T-cell (primary cell): ENCODE results near the gene MATN1. TPM values are rescaled to one million over a fixed set of nuclear protein-coding genes. Genes with fewer than 3 reads are reported as not detected.

Experiments
- ATAC-seq, 4 experiments: fragments of 200-7000 bp in 3 of 4; fragments of 150-1000 bp in 1 of 4; cut with Tn5 transposase; replicated peaks in 1 of 4; 1 replicate in 3 of 4; 2 replicates in 1 of 4; pipeline ENCODE4 v1.10.0; 2021; ENCODE audit warnings: moderate library complexity in 3 of 4, mild to moderate bottlenecking in 2 of 4, moderate number of reproducible peaks in 1 of 4
- CTCF ChIA-PET, 2 donors: fragments of 300-600 bp; sonication (Branson Sonifier 250); formaldehyde crosslinking; loops; one replicate each; lab custom pipeline; 2022; ENCODE audit warnings: antibody characterized with exemption in 2 of 2; lab: Charles Lee
- POLR2A ChIA-PET, 2 donors: fragments of 300-600 bp; sonication (Branson Sonifier 250); formaldehyde crosslinking; loops; one replicate each; lab custom pipeline; 2022; ENCODE audit warnings: antibody characterized with exemption in 2 of 2; lab: Charles Lee
- DNase-seq, 35 experiments: peaks; one replicate each; pipeline versions ENCODE4 v3.0.0 to v3.0.0-alpha.2; 2013 to 2023
- H3K27ac ChIP-seq: one replicate; pipeline ENCODE4 v1.5.1; 2013; ENCODE audit warnings: low read length
- H3K27me3 ChIP-seq, 2 experiments: replicated peaks in 1 of 2; 1 replicate in 1 of 2; 2 replicates in 1 of 2; pipeline versions ENCODE4 v1.6.1 to v1.7.0; 2013; ENCODE audit warnings: low read length in 1 of 2, mixed read lengths in 1 of 2; ENCODE audit not compliant: control insufficient read depth in 2 of 2, insufficient read depth in 2 of 2; ENCODE audit errors: extremely low read depth in 1 of 2
- H3K36me3 ChIP-seq, 2 donors: 1 replicate in 1 of 2; 2 replicates in 1 of 2; pipeline versions ENCODE4 v1.6.1 to v1.7.0; 2013; ENCODE audit warnings: low read length in 1 of 2; ENCODE audit not compliant: control insufficient read depth in 2 of 2, insufficient read depth in 1 of 2; ENCODE audit errors: extremely low read depth in 1 of 2
- H3K4me1 ChIP-seq, 2 experiments: 1 replicate in 1 of 2; 2 replicates in 1 of 2; pipeline versions ENCODE4 v1.6.1 to v1.7.0; 2013; ENCODE audit warnings: low read length in 2 of 2, mixed read lengths in 1 of 2; ENCODE audit not compliant: insufficient read depth in 2 of 2, control insufficient read depth in 1 of 2; ENCODE audit errors: extremely low read depth in 1 of 2
- H3K4me3 ChIP-seq, 2 donors: 1 replicate in 1 of 2; 2 replicates in 1 of 2; pipeline versions ENCODE4 v1.5.1 to v1.7.0; 2013; ENCODE audit warnings: mild to moderate bottlenecking in 2 of 2, low read length in 1 of 2, moderate library complexity in 1 of 2; ENCODE audit not compliant: control insufficient read depth in 1 of 2; ENCODE audit errors: extremely low read depth in 1 of 2
- H3K9me3 ChIP-seq: 2 replicates; pipeline ENCODE4 v1.7.0; 2013
- H3K27ac Mint-ChIP-seq, 2 donors: one replicate each; pipeline ENCODE4 v1.8.0; 2020 to 2021; ENCODE audit warnings: mild to moderate bottlenecking in 2 of 2, mixed read lengths in 2 of 2
- H3K27me3 Mint-ChIP-seq, 2 donors: one replicate each; pipeline ENCODE4 v1.8.0; 2021 to 2022; ENCODE audit warnings: mixed read lengths in 2 of 2
- H3K36me3 Mint-ChIP-seq: one replicate; pipeline ENCODE4 v1.8.0; 2021; ENCODE audit warnings: mixed read lengths
- H3K4me1 Mint-ChIP-seq, 3 donors: one replicate each; pipeline ENCODE4 v1.8.0; 2020 to 2022; ENCODE audit warnings: mixed read lengths in 3 of 3, mild to moderate bottlenecking in 1 of 3
- H3K4me3 Mint-ChIP-seq, 3 donors: one replicate each; pipeline ENCODE4 v1.8.0; 2020 to 2022; ENCODE audit warnings: mild to moderate bottlenecking in 3 of 3, mixed read lengths in 3 of 3, moderate library complexity in 3 of 3
- H3K9me3 Mint-ChIP-seq, 3 donors: one replicate each; pipeline ENCODE4 v1.8.0; 2020 to 2022; ENCODE audit warnings: mixed read lengths in 3 of 3
- WGBS: methylation state at CpG from one replicate; pipeline ENCODE4 v1.1.5; 2013; ENCODE audit warnings: missing lambda C conversion rate; ENCODE audit not compliant: insufficient coverage; 5-methylcytosine and 5-hydroxymethylcytosine counted together
- total RNA-seq, 35 experiments: library from RNA in 6 of 35; stranded (reverse) in 6 of 35; fragments of 120-200 nt in 1 of 35; gene quantifications; one replicate each; pipeline versions ENCODE4 v1.2.1 to v1.2.4 and lab custom pipeline; 2013 to 2026

Gene MATN1
- total RNA-seq, 5 donors from 2014 or later (not counting 1 experiment from before 2014, with no cell fraction given): 0.20 to 5.5 (median 0.60) TPM

DNA sequence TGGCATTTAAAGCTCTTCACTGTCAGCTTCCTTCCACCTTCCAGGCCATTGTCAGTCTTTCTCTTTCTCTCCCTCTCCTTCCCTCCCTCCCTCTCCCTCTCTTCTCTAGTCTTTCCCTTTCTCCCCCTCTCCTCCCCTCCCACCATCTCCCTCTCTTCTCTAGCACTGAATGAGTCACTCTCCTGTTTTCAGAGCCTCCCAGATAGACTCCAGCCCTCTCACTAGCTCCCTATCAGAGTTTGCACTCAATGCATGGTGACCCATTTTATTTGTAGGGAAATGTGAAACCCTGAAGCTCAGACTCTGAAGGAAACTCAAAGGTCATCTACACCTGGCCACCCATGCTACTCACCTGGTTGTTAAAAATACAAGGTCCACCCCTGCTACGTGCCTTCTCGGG lies 4.4 kb upstream of the MATN1 start:
- WGBS: 100% methylated on average over 1 of the region's 2 CpGs
- H3K36me3 Mint-ChIP-seq: peaks cover 13% of the 10 kb centered on the region
- H3K4me3 Mint-ChIP-seq: no peak overlapping the region
- H3K4me1 ChIP-seq: peaks cover 0 to 43% of the 10 kb centered on the region in 2 experiments
- H3K27ac ChIP-seq: no peak overlapping the region
- no peaks in the 10 kb centered on the region for H3K9me3 ChIP-seq
- ChIA-PET CTCF (interaction anchor here (0.5 to 1.5 kb wide), 5 partner anchors 10 to 200 kb away, joined by 3 to 6 read pairs (median 4); no protein-coding TSS in a partner anchor), POLR2A (interaction anchor here in 1 of 2 donors (0.6 kb wide), 1 partner anchor 52 kb away, joined by 3 read pairs; no protein-coding TSS in a partner anchor)
- H3K27me3 ChIP-seq: no peaks in the 10 kb centered on the region
- DNase-seq (no peak), ATAC-seq (no peak)
- H3K27me3 Mint-ChIP-seq: no peaks in the 10 kb centered on the region
- no peaks in the 10 kb centered on the region for H3K9me3 Mint-ChIP-seq
- H3K36me3 ChIP-seq: peaks cover 0 to 38% of the 10 kb centered on the region in 2 donors
- no peak overlapping the region for H3K4me3 ChIP-seq
- H3K4me1 Mint-ChIP-seq: peaks cover 27 to 46% (median 30%) of the 10 kb centered on the region in 3 donors
- peak overlapping the region; percentile 67 to 82 for H3K27ac Mint-ChIP-seq

DNA sequence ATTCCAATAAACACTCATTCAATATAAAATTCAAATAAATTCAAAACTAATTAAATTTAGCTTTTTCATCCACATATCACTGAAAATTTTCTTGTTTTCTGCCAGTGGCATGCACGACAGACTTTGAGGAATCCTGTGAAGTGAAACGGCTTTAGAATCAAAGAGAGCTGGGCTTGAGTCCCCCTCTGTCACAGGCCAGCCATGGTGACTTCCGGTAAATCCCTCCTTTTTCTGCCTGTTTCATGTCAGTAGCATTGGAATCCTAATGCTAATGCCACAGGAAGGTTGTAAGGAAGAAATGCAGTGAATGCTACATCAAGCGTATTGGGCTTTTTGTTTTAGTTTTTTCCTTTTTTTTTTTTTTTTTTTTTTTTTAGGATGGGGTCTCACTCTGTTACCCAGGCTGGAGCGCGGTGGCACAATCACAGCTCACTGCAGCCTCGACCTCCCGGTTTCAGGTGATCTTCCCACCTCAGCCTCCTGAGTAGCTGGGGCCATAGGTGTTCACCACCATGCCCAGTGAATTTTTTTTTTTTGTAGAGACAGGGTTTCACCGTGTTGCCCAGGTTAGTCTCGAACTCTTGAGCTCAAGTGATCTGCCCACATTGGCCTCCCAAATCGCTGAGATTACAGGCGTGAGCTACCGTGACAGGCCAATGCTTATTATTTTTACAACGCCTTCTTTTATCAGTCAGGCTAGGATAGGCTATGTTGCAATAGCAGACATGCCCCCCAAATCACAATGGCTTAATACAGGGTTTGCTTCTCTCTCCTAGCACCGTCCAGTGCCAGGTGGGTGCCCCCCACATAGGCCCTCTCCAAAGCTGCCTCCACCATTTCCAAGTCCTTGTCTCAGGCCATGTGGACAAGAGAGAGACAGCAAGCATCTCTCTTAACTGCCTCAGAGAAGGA lies 3.6 kb upstream of the MATN1 start:
- Histone ChIP-seq H3K4me3 (no peak overlapping the region), H3K4me1 (peaks cover 0 to 41% of the 10 kb centered on the region in 2 experiments), H3K36me3 (peaks cover 0 to 41% of the 10 kb centered on the region in 2 donors), H3K9me3 (no peaks in the 10 kb centered on the region), H3K27me3 (no peaks in the 10 kb centered on the region), H3K27ac (no peak overlapping the region)
- Mint-ChIP-seq H3K4me3 (no peak overlapping the region), H3K36me3 (peaks cover 10% of the 10 kb centered on the region), H3K4me1 (peaks cover 30 to 47% (median 33%) of the 10 kb centered on the region in 3 donors), H3K27ac (peak overlapping the region; percentile 67 to 82), H3K27me3 (no peaks in the 10 kb centered on the region), H3K9me3 (no peaks in the 10 kb centered on the region)
- POLR2A ChIA-PET: interaction anchor here in 1 of 2 donors (0.5 to 0.7 kb wide), 3 partner anchors 43 to 101 kb away, joined by 3 read pairs; no protein-coding TSS in a partner anchor
- WGBS: 87% methylated on average over 11 of the region's 15 CpGs
- CTCF ChIA-PET: interaction anchor here (0.5 to 1.5 kb wide), 6 partner anchors 9 to 201 kb away, joined by 3 to 6 read pairs (median 4); no protein-coding TSS in a partner anchor
- ATAC-seq: no peak
- no peak for DNase-seq

DNA sequence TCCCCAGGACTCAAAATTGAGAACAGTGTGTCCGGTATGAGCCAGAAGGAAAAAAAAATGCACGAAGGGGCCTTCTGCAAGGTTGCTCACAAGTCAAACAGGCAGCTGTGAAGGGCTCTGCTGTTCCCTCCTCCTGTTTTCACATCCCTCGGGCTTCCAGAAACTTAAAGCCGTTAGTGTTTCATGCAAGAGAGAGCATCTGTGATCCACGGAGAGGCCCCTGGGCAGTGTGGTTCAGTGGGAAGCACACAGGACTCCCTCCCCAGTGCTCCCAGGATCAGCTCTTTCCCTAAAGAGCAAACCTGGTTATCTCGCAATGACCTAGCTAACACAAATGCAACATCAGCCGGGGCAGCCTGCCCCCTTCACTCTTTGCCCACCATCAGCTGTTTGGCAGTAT lies 2.9 kb upstream of the MATN1 start:
- 85% methylated on average over 7 of the region's 7 CpGs for WGBS
- H3K36me3 ChIP-seq: peaks cover 0 to 48% of the 10 kb centered on the region in 2 donors

DNA sequence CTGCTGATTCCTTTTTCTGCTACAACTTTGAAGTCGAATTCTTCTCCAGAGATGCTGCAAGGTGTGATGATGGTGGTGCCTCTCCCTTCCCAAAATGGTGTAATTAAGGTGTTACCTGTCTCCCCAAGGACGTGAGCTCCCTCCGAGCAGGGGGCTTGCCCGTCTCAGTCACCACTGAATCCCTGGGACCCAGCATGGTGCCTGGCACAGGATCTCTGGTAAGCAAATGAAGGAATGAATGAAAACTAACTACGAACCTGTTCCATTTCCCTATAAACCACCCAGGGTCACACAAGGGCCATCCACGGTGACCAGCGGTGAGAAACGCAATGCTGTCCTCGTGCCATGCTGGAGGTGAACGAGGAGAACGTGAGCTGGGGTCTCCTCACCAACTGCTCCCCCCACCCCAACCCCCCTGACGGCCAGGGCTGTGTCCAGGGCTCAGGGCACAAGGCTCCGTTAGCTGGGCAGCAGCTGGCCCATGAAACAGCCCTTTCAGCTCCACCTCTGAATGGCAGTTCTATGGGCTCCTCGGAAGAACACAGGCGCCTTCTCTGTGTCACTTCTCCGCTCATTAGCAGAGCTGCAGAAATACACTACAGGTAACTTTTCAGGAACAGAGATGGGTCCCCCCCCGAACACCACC lies 2.2 kb upstream of the MATN1 start:
- ATAC-seq (no peak), DNase-seq (no peak)
- Histone ChIP-seq H3K27ac (no peak overlapping the region), H3K36me3 (peaks cover 0 to 48% of the 10 kb centered on the region in 2 donors), H3K27me3 (no peaks in the 10 kb centered on the region), H3K4me1 (peaks cover 0 to 37% of the 10 kb centered on the region in 2 experiments), H3K4me3 (no peak overlapping the region), H3K9me3 (no peaks in the 10 kb centered on the region)
- POLR2A ChIA-PET: interaction anchor here in 1 of 2 donors (0.6 to 0.8 kb wide), 2 partner anchors 8 to 51 kb away, joined by 3 to 4 read pairs; no protein-coding TSS in a partner anchor
- no peak overlapping the region for H3K4me3 Mint-ChIP-seq
- H3K36me3 Mint-ChIP-seq: peaks cover 10% of the 10 kb centered on the region
- peak overlapping the region in 1 of 2 donors; percentile 62 for H3K27ac Mint-ChIP-seq
- CTCF ChIA-PET: interaction anchor here (0.6 to 0.7 kb wide), 2 partner anchors 8 to 41 kb away, joined by 4 read pairs; no protein-coding TSS in a partner anchor
- WGBS: 88% methylated on average over 6 of the region's 17 CpGs
- peaks cover 22 to 48% (median 31%) of the 10 kb centered on the region in 3 donors for H3K4me1 Mint-ChIP-seq
- no peaks in the 10 kb centered on the region for H3K27me3 Mint-ChIP-seq
- H3K9me3 Mint-ChIP-seq: no peaks in the 10 kb centered on the region

More for the DNA sequence above, 2.9 kb upstream of the MATN1 start:
- ChIA-PET CTCF (interaction anchor here (0.5 to 0.7 kb wide), 3 partner anchors 9 to 1675 kb away, joined by 3 to 4 read pairs (median 4); no protein-coding TSS in a partner anchor), POLR2A (interaction anchor here in 1 of 2 donors (0.6 to 0.8 kb wide), 2 partner anchors 9 to 50 kb away, joined by 3 to 4 read pairs; no protein-coding TSS in a partner anchor)
- Mint-ChIP-seq H3K27ac (no peak overlapping the region), H3K27me3 (no peaks in the 10 kb centered on the region), H3K4me1 (peaks cover 25 to 48% (median 32%) of the 10 kb centered on the region in 3 donors), H3K36me3 (peaks cover 10% of the 10 kb centered on the region), H3K4me3 (no peak overlapping the region), H3K9me3 (no peaks in the 10 kb centered on the region)
- no peaks in the 10 kb centered on the region for H3K27me3 ChIP-seq
- H3K4me3 ChIP-seq: no peak overlapping the region
- no peak for ATAC-seq
- no peak for DNase-seq
- H3K9me3 ChIP-seq: no peaks in the 10 kb centered on the region
- H3K27ac ChIP-seq: no peak overlapping the region
- H3K4me1 ChIP-seq: peaks cover 0 to 38% of the 10 kb centered on the region in 2 experiments

DNA sequence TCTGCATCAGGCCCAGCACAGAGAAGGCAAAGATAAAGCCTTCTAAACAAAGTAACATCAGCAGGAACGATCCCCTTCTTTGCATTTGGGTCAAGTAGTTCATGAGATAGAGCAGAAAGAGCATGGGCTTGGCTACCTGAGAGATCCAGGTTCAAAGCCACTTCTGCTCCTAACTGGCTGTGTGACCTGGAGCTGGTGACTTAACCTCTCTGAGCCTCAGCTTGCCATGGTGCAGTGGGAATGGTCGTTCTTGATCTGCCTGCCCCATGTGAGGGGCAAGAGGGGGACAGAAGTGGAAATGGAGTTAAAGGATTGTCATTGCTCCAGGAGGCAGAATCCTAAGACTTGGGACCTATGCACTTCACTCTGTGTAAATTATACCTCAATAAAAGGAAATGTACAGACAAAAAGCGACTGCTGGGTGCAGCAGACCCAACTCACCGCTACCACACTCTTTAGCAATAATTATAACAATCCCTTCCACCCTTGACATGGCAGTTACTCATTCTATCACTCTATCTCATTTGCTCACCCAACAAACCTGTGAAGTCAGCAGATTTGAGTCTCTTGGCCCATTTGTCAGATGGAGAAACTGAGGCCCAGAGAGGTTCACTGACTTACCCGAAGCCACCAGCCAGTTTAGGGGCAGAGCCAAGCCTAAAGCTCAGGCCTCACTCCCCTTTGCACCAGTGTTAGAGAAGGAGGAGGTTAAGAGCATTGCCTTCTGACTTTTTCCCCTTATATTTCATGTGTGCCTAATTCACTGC lies 1.5 kb upstream of the MATN1 start:
- Histone ChIP-seq H3K4me1 (peaks cover 0 to 37% of the 10 kb centered on the region in 2 experiments), H3K4me3 (no peak overlapping the region), H3K9me3 (no peaks in the 10 kb centered on the region), H3K36me3 (peaks cover 0 to 48% of the 10 kb centered on the region in 2 donors), H3K27ac (no peak overlapping the region), H3K27me3 (no peaks in the 10 kb centered on the region)
- peak overlapping the region in 1 of 2 donors; percentile 62 for H3K27ac Mint-ChIP-seq
- POLR2A ChIA-PET: interaction anchor here in 1 of 2 donors (0.5 kb wide), 1 partner anchor 75 kb away, joined by 14 read pairs; no protein-coding TSS in a partner anchor
- no peak for ATAC-seq
- peaks cover 21 to 50% (median 36%) of the 10 kb centered on the region in 3 donors for H3K4me1 Mint-ChIP-seq
- CTCF ChIA-PET: interaction anchor here (0.7 to 1.4 kb wide), 3 partner anchors 13 to 55 kb away, joined by 3 to 10 read pairs (median 4); no protein-coding TSS in a partner anchor
- H3K4me3 Mint-ChIP-seq: no peak overlapping the region
- H3K9me3 Mint-ChIP-seq: no peaks in the 10 kb centered on the region
- H3K36me3 Mint-ChIP-seq: peaks cover 10% of the 10 kb centered on the region
- 93% methylated on average over 3 of the region's 5 CpGs for WGBS
- no peaks in the 10 kb centered on the region for H3K27me3 Mint-ChIP-seq
- DNase-seq: no peak
